NCI-H2196 treated with DMSO at 0.1 percent for 48 hours (cell line): ENCODE data around the gene WDR5.

ENCODE experiments used
- DNase-seq: peaks from one replicate; lab custom pipeline; 2025; ENCODE audit not compliant: unreplicated experiment; lab: John Stamatoyannopoulos, UW

WDR5 gene

GRCh38 chr9:134157378-134157885 lies 21.6 kb downstream of the WDR5 start:
- DNase-seq = no peak

GRCh38 chr9:134158242-134158641 lies 22.4 kb downstream of the WDR5 start:
- DNase-seq = no peak

GRCh38 chr9:134158753-134159392 lies 23.0 kb downstream of the WDR5 start:
- no peak for DNase-seq

- no peak for DNase-seq
These were observed 23.8 kb downstream of the WDR5 start for GRCh38 chr9:134159566-134160245.

GRCh38 chr9:134161647-134162046 lies 25.8 kb downstream of the WDR5 start:
- DNase-seq = no peak

- no peak for DNase-seq
These were observed 26.4 kb downstream of the WDR5 start for GRCh38 chr9:134162212-134162775.

GRCh38 chr9:134162926-134163370 lies 27.1 kb downstream of the WDR5 start:
- DNase-seq = no peak

- no peak for DNase-seq
These were observed 27.7 kb downstream of the WDR5 start for GRCh38 chr9:134163371-134164196.

GRCh38 chr9:134164879-134165278 lies 29.0 kb downstream of the WDR5 start:
- DNase-seq = no peak

- no peak for DNase-seq
These were observed 29.8 kb downstream of the WDR5 start for GRCh38 chr9:134165357-134166315.

GRCh38 chr9:134166374-134166773 lies 30.5 kb downstream of the WDR5 start:
- DNase-seq = no peak

GRCh38 chr9:134167530-134167931 lies 31.6 kb downstream of the WDR5 start:
- no peak for DNase-seq

- DNase-seq = no peak
These were observed 33.1 kb downstream of the WDR5 start for GRCh38 chr9:134168757-134169550.

GRCh38 chr9:134169724-134170401 lies 34.0 kb downstream of the WDR5 start:
- no peak for DNase-seq

- DNase-seq = no peak
These were observed 34.8 kb downstream of the WDR5 start for GRCh38 chr9:134170532-134171315.

- no peak for DNase-seq
These were observed 35.7 kb downstream of the WDR5 start for GRCh38 chr9:134171316-134172197.
